Measurements from ENCODE around the gene LGALS12. TPM values are rescaled to one million over a fixed set of nuclear protein-coding genes. Genes with fewer than 3 reads are reported as not detected.

The LGALS12 gene
- total RNA-seq, 1 experiment from 2014 or later = not detected

DNA sequence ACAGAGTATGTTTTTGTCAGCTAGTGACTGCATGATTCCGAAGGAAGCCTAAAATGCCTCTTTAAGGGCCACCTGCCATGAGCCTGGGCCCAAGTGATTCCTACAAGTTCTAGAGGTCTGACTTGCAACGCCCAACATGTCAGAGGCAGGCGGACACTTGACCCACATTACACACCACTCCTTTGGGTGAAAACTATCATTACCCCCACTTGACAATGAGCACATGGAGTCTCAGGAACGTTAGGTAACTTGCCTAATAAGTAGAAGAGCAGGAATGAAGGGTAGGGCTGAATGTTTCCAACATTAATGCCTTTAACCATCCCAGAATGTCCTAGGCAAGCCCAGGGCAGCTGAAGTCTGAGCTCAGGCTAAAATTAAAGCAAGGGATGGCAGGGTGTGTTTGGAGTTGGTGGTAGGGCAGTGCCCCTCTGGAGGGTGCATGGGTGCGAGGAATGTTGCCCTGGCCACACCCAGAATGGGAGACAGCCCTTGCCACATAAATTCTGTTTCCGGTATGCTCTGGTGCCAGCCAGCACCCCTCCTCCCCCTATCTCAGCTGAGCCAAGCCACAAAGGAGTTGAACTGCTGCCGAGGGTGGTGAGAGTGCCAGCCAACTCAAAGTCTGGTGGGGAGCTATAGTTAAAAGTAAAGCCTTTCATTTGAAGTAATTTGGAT is 54.8 kb downstream of the LGALS12 start:
- peak; percentile 49 for DNase-seq (ENCODE audit: low read depth)

- DNase-seq (ENCODE audit: low read depth) = no peak
These were observed 57.5 kb downstream of the LGALS12 start, which contains the start of gene PLAAT2 for GRCh38 chr11:63563201-63564055. Gene PLAAT2 (minus strand): TSS chr11:63563379. CDS start chr11:63563324, 55 bp downstream.

DNA sequence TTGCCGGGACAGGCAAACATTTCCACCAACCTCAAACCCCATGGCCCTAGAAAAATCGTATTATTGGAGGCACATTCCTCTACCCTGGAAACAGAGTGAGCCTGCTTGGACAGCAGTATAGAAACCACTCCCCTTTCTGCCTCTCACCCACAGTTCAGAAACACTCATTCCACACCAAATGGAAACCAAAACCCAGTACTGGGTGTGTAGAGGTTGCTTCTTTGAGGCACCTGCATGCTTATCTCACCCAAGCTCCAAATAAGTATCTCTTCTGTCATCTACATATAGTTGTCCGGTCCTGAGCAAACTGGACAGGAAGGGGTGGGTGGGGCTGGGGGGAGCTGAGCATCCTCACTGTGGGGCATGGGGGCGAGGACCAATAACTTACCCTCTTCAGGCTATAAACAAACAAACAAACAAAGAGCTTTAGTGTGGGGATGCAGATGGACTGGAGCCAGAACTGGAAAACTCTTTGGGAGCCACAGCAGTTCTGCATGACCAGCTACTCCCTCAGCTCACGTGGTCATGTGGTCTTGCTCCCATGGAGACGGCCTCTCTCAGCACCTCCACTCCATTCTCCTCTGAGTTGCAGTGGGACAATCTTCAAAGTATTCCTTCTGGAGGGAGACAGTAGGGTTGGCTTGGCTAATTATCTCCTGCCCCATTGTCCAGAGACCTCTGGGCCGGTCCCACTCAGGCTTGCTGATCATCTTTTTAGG is 58.3 kb downstream of the LGALS12 start:
- DNase-seq (ENCODE audit: low read depth) = no peak

DNA sequence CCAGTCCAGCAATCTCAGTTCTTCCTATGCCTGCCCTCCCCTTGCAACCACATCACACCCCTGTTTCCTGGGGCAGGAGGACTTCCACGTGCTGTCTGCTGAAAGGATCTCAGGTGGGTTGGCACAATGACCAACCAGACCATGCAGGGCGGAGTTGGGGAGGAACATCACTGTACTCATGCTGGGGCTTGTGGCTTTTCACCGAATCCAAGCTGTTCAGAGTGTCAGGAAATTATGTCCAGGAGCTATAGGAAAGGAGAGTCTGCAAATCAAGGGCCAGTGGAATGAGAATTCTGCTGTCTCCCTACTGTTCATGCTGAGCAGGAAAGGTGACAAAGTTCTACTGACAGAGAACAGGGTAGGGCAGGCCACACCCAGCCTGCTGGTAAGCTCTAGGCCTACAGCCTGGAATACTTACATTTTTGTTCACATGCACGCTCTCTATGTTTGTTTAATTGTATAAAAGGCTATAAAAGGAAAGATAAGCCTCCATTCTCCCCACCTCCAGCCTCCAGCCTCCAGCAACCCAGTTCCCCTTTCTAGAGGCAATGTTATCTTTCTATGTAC is 59.0 kb downstream of the LGALS12 start:
- no peak for DNase-seq (ENCODE audit: low read depth)

Other genes starting within 250 kb of the LGALS12 start
- not detected in 2 replicates for gene SLC22A9, start 136.3 kb upstream of the LGALS12 start, total RNA-seq (2014; rRNA removed; shearing (Covaris generic))
- gene PLAAT5, start 14.9 kb upstream of the LGALS12 start, total RNA-seq (2014; rRNA removed; shearing (Covaris generic)) = not detected in 2 replicates
- gene PLAAT4, start 30.7 kb downstream of the LGALS12 start, total RNA-seq (2014; rRNA removed; shearing (Covaris generic)) = 0.11 and 0.20 TPM in 2 replicates
- gene PLAAT2, start 57.3 kb downstream of the LGALS12 start, total RNA-seq (2014; rRNA removed; shearing (Covaris generic)) = not detected in 2 replicates
- gene PLAAT3, start 108.3 kb downstream of the LGALS12 start, total RNA-seq (2014; rRNA removed; shearing (Covaris generic)) = 27.8 and 28.6 TPM in 2 replicates
- 17.6 and 21.1 TPM in 2 replicates for gene ATL3, start 165.3 kb downstream of the LGALS12 start, total RNA-seq (2014; rRNA removed; shearing (Covaris generic))
- gene RTN3, start 175.4 kb downstream of the LGALS12 start, total RNA-seq (2014; rRNA removed; shearing (Covaris generic)) = 37.1 and 53.6 TPM in 2 replicates

Measured in HT1080 (cell line).